GM23248 (cell line): ENCODE data around the gene BTAF1. TPM values are rescaled to one million over a fixed set of nuclear protein-coding genes. Genes with fewer than 3 reads are reported as not detected.

Experiments used
- DNase-seq: peaks from one replicate; pipeline ENCODE4 v3.0.0-alpha.2; 2015
- H2AFZ ChIP-seq: fragments of 200-600 bp; sonication (generic); 2 replicates; pipeline ENCODE4 v1.6.1; 2016; ENCODE audit warnings: antibody characterized with exemption
- H3F3A ChIP-seq: fragments of 200-600 bp; sonication (generic); 2 replicates; pipeline ENCODE4 v1.6.1; 2016; ENCODE audit warnings: mild to moderate bottlenecking, antibody characterized with exemption, mixed run types; ENCODE audit not compliant: insufficient read depth
- H3K27ac ChIP-seq: fragments of 200-600 bp; sonication (generic); 2 replicates; pipeline ENCODE4 v1.5.1; 2016; ENCODE audit warnings: mild to moderate bottlenecking
- H3K27me3 ChIP-seq: fragments of 200-600 bp; sonication (generic); replicated peaks from 2 replicates; pipeline ENCODE4 v1.6.1; 2016; ENCODE audit warnings: mild to moderate bottlenecking; ENCODE audit not compliant: insufficient read depth
- H3K36me3 ChIP-seq: fragments of 200-600 bp; sonication (generic); 2 replicates; pipeline ENCODE4 v1.6.1; 2016; ENCODE audit warnings: low read depth, mild to moderate bottlenecking
- H3K4me1 ChIP-seq: fragments of 200-600 bp; sonication (generic); 2 replicates; pipeline ENCODE4 v1.6.1; 2016; ENCODE audit warnings: mild to moderate bottlenecking; ENCODE audit not compliant: insufficient read depth
- H3K4me2 ChIP-seq: fragments of 200-600 bp; sonication (generic); one replicate; pipeline ENCODE4 v1.6.1; 2016; ENCODE audit warnings: mild to moderate bottlenecking; ENCODE audit not compliant: unreplicated experiment
- H3K4me3 ChIP-seq: fragments of 200-600 bp; sonication (generic); 2 replicates; pipeline ENCODE4 v1.5.1; 2016; ENCODE audit warnings: mild to moderate bottlenecking
- H3K79me2 ChIP-seq: fragments of 200-600 bp; sonication (generic); 2 replicates; pipeline ENCODE4 v1.6.1; 2016; ENCODE audit warnings: mild to moderate bottlenecking; ENCODE audit not compliant: insufficient read depth
- H3K9ac ChIP-seq: fragments of 200-600 bp; sonication (generic); 2 replicates; pipeline ENCODE4 v1.6.1; 2016; ENCODE audit warnings: mild to moderate bottlenecking
- H3K9me2 ChIP-seq: fragments of 200-600 bp; sonication (generic); 2 replicates; pipeline ENCODE4 v1.6.1; 2016; ENCODE audit warnings: mixed run types, mild to moderate bottlenecking, moderate library complexity; ENCODE audit not compliant: insufficient read depth
- H3K9me3 ChIP-seq: fragments of 200-600 bp; sonication (generic); one replicate; pipeline ENCODE4 v1.6.1; 2017; ENCODE audit warnings: low read depth
- H4K20me1 ChIP-seq: fragments of 200-600 bp; sonication (generic); 2 replicates; pipeline ENCODE4 v1.6.0; 2016; ENCODE audit not compliant: insufficient read depth
- EZH2 ChIP-seq: fragments of 200-600 bp; sonication (generic); IDR thresholded peaks from 2 replicates; pipeline ENCODE4 v1.6.1; 2018; ENCODE audit warnings: antibody characterized with exemption, mild to moderate bottlenecking; ENCODE audit not compliant: insufficient read depth, poor library complexity, severe bottlenecking
- EZH2phosphoT487 ChIP-seq: fragments of 200-600 bp; sonication (generic); IDR thresholded peaks from 2 replicates; pipeline ENCODE4 v1.6.1; 2018; ENCODE audit warnings: antibody characterized with exemption, moderate library complexity, mild to moderate bottlenecking, low read depth; ENCODE audit not compliant: insufficient read depth
- WGBS, 2 experiments: methylation state at CpG; one replicate each; pipeline ENCODE4 v1.1.6; 2015 to 2017; ENCODE audit warnings: low lambda C conversion rate in 2 of 2, low coverage in 1 of 2; ENCODE audit errors: missing lambda C conversion rate in 2 of 2; 5-methylcytosine and 5-hydroxymethylcytosine counted together
- in situ Hi-C: fragments of 300-500 bp; cut with MboI; formaldehyde crosslinking; loops from 2 replicates; pipeline ENCODE4 v1.15.0; 2020
- polyA plus RNA-seq: library from polyadenylated mRNA; unstranded; fragments of >200 nt; fragmentation: Nextera tagmentation; extraction: Ambion mirVana; gene quantifications from 2 replicates; pipeline ENCODE4 v1.2.1, GENCODE V29; 2016
- total RNA-seq: library from RNA; depleted of rRNA; stranded (reverse); fragments of >200 nt; shearing (Covaris generic); gene quantifications from 2 replicates; pipeline ENCODE4 v1.2.3, GENCODE V29; 2014

BTAF1 gene
- total and polyA plus RNA-seq, 2 experiments from 2014 or later: 17.0 to 29.2 TPM

DNA sequence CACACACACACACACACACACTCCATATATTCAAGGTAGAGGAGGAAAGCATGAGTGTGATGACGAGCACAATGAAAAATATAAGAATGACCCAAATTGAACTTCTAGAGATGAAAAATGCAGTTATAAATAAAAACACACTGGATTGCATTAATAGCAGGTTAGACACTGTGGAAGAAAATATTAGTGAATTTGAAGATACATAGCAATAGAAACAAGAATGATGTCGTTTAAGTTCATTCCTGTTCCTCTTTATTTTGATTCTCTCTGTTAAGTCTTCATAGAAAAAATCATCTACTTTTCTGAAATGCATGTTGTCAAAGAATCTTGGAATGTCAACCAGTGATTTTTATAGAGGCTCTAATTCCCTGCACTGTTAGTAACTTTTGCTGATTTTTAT, 78.4 kb downstream of the BTAF1 start:
- H2AFZ ChIP-seq: no peak overlapping the region
- no peak for DNase-seq
- no peaks in the 10 kb centered on the region for H3K9me3 ChIP-seq
- H3K27me3 ChIP-seq: no peaks in the 10 kb centered on the region
- no peak overlapping the region for H3K4me3 ChIP-seq
- 0 out of 2 replicates have a peak, but pooled peaks cover 5% of the 10 kb centered on the region for H3F3A ChIP-seq
- H3K79me2 ChIP-seq: no peaks in the 10 kb centered on the region
- H3K4me1 ChIP-seq: no peaks in the 10 kb centered on the region
- no peak overlapping the region for H3K27ac ChIP-seq
- 97 to 100% methylated on average over 2 of the region's 2 CpGs for WGBS, 2 experiments
- H4K20me1 ChIP-seq: no peaks in the 10 kb centered on the region
- in situ Hi-C loops: no loop called here
- no peak overlapping the region for H3K4me2 ChIP-seq
- peaks cover 56% of the 10 kb centered on the region for H3K36me3 ChIP-seq
- no peak overlapping the region for H3K9ac ChIP-seq
- no peaks in the 10 kb centered on the region for H3K9me2 ChIP-seq
- TF ChIP-seq EZH2 (no peak), EZH2phosphoT487 (no peak)

DNA sequence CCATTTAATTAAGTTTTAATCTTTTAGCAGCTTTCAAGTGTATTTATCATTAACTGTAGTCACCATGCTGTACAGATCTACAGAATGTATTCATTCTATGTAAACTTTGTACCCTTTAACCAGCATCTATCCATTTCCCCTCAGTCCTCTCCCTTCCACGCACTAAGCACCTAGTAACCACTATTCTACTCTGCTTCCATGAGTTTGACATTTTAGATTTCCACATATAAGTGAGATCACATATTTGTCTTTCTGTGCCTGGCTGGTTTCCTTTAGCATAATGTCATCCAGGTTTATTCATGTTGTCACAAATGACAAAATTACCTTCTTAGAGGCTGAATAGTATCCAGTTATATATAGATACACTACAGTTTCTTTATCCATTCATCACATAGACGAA, 79.7 kb downstream of the BTAF1 start:
- Histone ChIP-seq H3K27ac (no peak overlapping the region), H4K20me1 (no peaks in the 10 kb centered on the region), H3K4me3 (no peak overlapping the region), H3K27me3 (no peaks in the 10 kb centered on the region), H3F3A (0 out of 2 replicates have a peak, but pooled peaks cover 5% of the 10 kb centered on the region), H3K36me3 (peaks cover 56% of the 10 kb centered on the region), H3K79me2 (no peaks in the 10 kb centered on the region), H3K9me3 (no peaks in the 10 kb centered on the region), H3K4me2 (no peak overlapping the region), H3K4me1 (no peaks in the 10 kb centered on the region), H2AFZ (no peak overlapping the region), H3K9ac (no peak overlapping the region), H3K9me2 (no peaks in the 10 kb centered on the region)
- TF ChIP-seq EZH2 (no peak), EZH2phosphoT487 (no peak)
- in situ Hi-C loops: no loop called here
- no peak for DNase-seq
- WGBS, 2 experiments: 93 to 95% methylated on average over 2 of the region's 2 CpGs

DNA sequence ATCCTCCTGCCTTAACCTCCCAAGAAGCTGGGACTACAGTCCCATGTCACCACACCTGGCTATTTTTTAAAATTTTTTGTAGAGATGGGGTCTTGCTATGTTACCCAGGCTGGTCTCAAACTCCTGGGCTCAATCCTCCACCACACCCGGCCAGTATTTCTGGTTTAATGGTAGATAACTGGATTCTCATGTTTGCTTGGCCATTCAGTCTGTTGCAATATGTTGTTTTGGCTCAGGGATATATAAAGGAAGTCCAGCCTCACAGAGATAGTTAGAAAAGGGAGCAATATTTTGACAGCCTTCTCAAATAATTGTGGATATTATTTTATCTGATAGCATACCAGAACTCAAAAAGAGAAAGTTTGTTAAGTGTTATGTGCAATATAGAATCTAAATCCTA, 82.4 kb downstream of the BTAF1 start:
- Histone ChIP-seq H3K27ac (no peak overlapping the region), H2AFZ (no peak overlapping the region), H3K36me3 (peaks cover 47% of the 10 kb centered on the region), H3K9ac (no peak overlapping the region), H3K9me3 (no peaks in the 10 kb centered on the region), H3K4me1 (no peaks in the 10 kb centered on the region), H3F3A (peaks cover 16% of the 10 kb centered on the region; the same call in 1 of the 2 replicates), H3K9me2 (no peaks in the 10 kb centered on the region), H3K79me2 (no peaks in the 10 kb centered on the region), H3K27me3 (no peaks in the 10 kb centered on the region), H4K20me1 (no peaks in the 10 kb centered on the region), H3K4me2 (no peak overlapping the region), H3K4me3 (no peak overlapping the region)
- 85 to 89% methylated on average over 1 of the region's 1 CpG for WGBS, 2 experiments
- no peak for DNase-seq
- in situ Hi-C loops: no loop called here
- TF ChIP-seq EZH2phosphoT487 (no peak), EZH2 (no peak)

DNA sequence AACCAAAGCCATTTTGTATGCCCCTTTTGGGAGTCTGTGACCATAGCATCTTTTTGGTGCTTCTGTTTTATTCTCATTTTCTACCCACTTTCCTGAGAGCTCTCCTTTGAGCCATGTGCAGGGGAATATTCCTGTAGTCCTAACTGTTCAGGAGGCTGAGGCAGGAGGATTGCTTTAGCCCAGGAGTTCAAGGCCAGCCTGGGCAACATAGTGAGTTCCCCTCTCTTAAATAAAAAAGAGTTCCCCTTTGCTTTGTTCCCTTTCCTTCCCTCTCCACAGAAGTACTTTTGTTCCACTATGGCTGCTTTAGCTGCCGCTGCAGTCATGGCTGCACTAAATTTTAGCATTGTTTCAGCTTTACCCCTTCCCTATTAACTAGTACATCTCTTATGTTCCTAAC, 85.9 kb downstream of the BTAF1 start:
- in situ Hi-C loops: no loop called here
- peaks cover 43% of the 10 kb centered on the region for H3K36me3 ChIP-seq
- H2AFZ ChIP-seq: no peak overlapping the region
- H3K9ac ChIP-seq: no peak overlapping the region
- no peak overlapping the region for H3K4me3 ChIP-seq
- peaks cover 18% of the 10 kb centered on the region; the same call in 1 of the 2 replicates for H3F3A ChIP-seq
- no peaks in the 10 kb centered on the region for H3K27me3 ChIP-seq
- no peak overlapping the region for H3K27ac ChIP-seq
- no peaks in the 10 kb centered on the region for H3K79me2 ChIP-seq
- H3K9me3 ChIP-seq: no peaks in the 10 kb centered on the region
- DNase-seq: no peak
- no peak overlapping the region for H3K4me2 ChIP-seq
- peaks cover 4% of the 10 kb centered on the region; the same call in 1 of the 2 replicates for H3K4me1 ChIP-seq
- H4K20me1 ChIP-seq: no peaks in the 10 kb centered on the region
- no peaks in the 10 kb centered on the region for H3K9me2 ChIP-seq
- TF ChIP-seq EZH2phosphoT487: no peak
- TF ChIP-seq EZH2: no peak
- WGBS, 2 experiments: 94 to 100% methylated on average over 1 of the region's 1 CpG
